ENCODE results near the gene WDR89. TPM values are rescaled to one million over a fixed set of nuclear protein-coding genes. Genes with fewer than 3 reads are reported as not detected.

Gene WDR89
- total RNA-seq, 1 experiment from 2014 or later: 14.4 TPM

- H3K4me1 ChIP-seq: peaks cover 10% of the 10 kb centered on the region; the same call in 1 of the 2 replicates
- no peaks in the 10 kb centered on the region for H3K36me3 ChIP-seq (ENCODE audit: control insufficient read depth, insufficient read depth, low read length)
- H3K36me3 Mint-ChIP-seq (ENCODE audit: insufficient read depth, unreplicated experiment): no peaks in the 10 kb centered on the region
- TF ChIP-seq, protein P1, sequence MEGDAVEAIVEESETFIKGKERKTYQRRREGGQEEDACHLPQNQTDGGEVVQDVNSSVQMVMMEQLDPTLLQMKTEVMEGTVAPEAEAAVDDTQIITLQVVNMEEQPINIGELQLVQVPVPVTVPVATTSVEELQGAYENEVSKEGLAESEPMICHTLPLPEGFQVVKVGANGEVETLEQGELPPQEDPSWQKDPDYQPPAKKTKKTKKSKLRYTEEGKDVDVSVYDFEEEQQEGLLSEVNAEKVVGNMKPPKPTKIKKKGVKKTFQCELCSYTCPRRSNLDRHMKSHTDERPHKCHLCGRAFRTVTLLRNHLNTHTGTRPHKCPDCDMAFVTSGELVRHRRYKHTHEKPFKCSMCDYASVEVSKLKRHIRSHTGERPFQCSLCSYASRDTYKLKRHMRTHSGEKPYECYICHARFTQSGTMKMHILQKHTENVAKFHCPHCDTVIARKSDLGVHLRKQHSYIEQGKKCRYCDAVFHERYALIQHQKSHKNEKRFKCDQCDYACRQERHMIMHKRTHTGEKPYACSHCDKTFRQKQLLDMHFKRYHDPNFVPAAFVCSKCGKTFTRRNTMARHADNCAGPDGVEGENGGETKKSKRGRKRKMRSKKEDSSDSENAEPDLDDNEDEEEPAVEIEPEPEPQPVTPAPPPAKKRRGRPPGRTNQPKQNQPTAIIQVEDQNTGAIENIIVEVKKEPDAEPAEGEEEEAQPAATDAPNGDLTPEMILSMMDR (IDR thresholded peaks at IDR 0.05; ENCODE audit: insufficient read depth in 1 of 2, low read depth in 1 of 2, low read length in 1 of 2, severe bottlenecking in 1 of 2, unreplicated experiment in 1 of 2): no peak
- intact Hi-C loops (cut with micrococcal nuclease; ENCODE audit: unreplicated experiment): no loop called here
- H3K27me3 ChIP-seq (replicated peaks; ENCODE audit: control insufficient read depth, insufficient read depth, low read length): no peaks in the 10 kb centered on the region
- DNase-seq: no peak
- ChIA-PET CTCF (no interaction called here), POLR2A (no interaction called here)
- no peaks in the 10 kb centered on the region for H3K9me3 ChIP-seq
- no peak overlapping the region for H3K4me3 ChIP-seq (ENCODE audit: low read depth, low read length)
- no peaks in the 10 kb centered on the region for H3K4me1 Mint-ChIP-seq (ENCODE audit: low read depth, unreplicated experiment)
- no TSS peak for BruUV-seq (replicated peaks)
- H3K9me3 Mint-ChIP-seq (ENCODE audit: unreplicated experiment): no peaks in the 10 kb centered on the region
- H3K4me3 Mint-ChIP-seq (ENCODE audit: unreplicated experiment): no peak overlapping the region
- H3K27me3 Mint-ChIP-seq (ENCODE audit: insufficient read depth, unreplicated experiment): no peaks in the 10 kb centered on the region
- H3K27ac Mint-ChIP-seq (ENCODE audit: unreplicated experiment): no peak overlapping the region
Observed at GRCh38 chr14:63670692-63671091, 29.0 kb upstream of the WDR89 start.

GRCh38 chr14:63666335-63666734 is 24.7 kb upstream of the WDR89 start:
- no TSS peak for BruUV-seq (replicated peaks)
- intact Hi-C loops (cut with micrococcal nuclease; ENCODE audit: unreplicated experiment): no loop called here
- CTCF ChIA-PET: no interaction called here

DNA sequence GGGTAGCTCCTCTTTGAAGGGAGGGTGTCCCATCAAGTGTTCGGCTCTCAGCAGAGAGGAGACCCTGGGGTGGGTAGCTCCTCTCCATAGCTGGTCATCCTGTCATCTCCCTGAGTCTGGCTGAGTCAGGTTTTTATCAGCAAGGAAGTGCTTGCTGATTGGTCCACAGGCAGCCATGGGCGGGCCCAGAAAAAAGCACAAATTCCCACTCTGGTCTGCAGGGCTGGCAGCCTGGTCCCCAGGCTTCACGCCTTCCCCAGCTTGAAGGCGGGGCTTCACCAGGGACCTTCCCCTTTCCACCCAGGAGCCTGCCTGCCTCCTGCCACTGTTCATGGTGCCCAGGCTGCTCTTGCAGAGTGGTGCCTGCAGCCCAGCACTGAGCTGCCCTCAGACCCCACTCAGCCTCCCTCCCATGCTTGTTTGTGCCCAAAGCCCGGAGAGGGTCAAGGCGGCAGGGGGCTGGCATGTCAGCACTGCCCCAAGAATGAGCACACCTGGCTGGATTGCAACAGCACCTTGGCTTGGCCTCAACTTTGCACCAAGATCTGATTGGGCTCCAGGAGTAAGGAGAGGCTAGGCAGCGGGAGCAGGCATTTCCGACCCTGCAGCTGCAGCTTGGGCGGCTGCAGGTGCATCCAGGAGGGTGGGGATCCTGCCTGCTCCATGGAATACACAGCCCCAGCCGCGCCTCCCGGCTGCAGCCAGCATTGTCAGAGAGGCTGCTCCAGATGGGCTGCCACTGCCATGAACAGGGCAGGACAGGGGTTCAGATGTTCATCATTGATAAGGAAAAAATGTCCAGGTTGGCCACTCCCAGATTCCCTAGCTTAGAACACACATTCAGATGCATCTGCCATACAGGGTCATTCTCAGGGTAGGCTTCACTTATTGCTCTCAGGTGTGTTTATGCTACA is 22.0 kb upstream of the WDR89 start:
- Mint-ChIP-seq H3K4me1 (ENCODE audit: low read depth, unreplicated experiment) (no peaks in the 10 kb centered on the region), H3K27me3 (ENCODE audit: insufficient read depth, unreplicated experiment) (no peaks in the 10 kb centered on the region), H3K36me3 (ENCODE audit: insufficient read depth, unreplicated experiment) (no peaks in the 10 kb centered on the region), H3K9me3 (ENCODE audit: unreplicated experiment) (no peaks in the 10 kb centered on the region), H3K4me3 (ENCODE audit: unreplicated experiment) (no peak overlapping the region), H3K27ac (ENCODE audit: unreplicated experiment) (no peak overlapping the region)
- no peaks in the 10 kb centered on the region for H3K27me3 ChIP-seq (replicated peaks; ENCODE audit: control insufficient read depth, insufficient read depth, low read length)
- ChIA-PET CTCF (no interaction called here), POLR2A (interaction anchor here (1.1 kb wide), 1 partner anchor 22 kb away, joined by 3 read pairs; the partner anchor contains the start of gene WDR89)
- no peak overlapping the region for H3K4me3 ChIP-seq (ENCODE audit: low read depth, low read length)
- peaks cover 13% of the 10 kb centered on the region for H3K4me1 ChIP-seq
- H3K36me3 ChIP-seq (ENCODE audit: control insufficient read depth, insufficient read depth, low read length): peaks cover 2% of the 10 kb centered on the region; the same call in 1 of the 2 replicates
- peaks cover 5% of the 10 kb centered on the region; the same call in 1 of the 2 replicates for H3K9me3 ChIP-seq
- BruUV-seq (replicated peaks): no TSS peak
- intact Hi-C loops (cut with micrococcal nuclease; ENCODE audit: unreplicated experiment): no loop called here
- TF ChIP-seq, protein P1 (IDR thresholded peaks at IDR 0.05; ENCODE audit: insufficient read depth in 1 of 2, low read depth in 1 of 2, low read length in 1 of 2, severe bottlenecking in 1 of 2, unreplicated experiment in 1 of 2): no peak
- DNase-seq: peak; percentile 48 to 71

More at GRCh38 chr14:63666335-63666734, 24.7 kb upstream of the WDR89 start:
- Mint-ChIP-seq H3K36me3 (ENCODE audit: insufficient read depth, unreplicated experiment) (no peaks in the 10 kb centered on the region), H3K9me3 (ENCODE audit: unreplicated experiment) (no peaks in the 10 kb centered on the region), H3K27ac (ENCODE audit: unreplicated experiment) (no peak overlapping the region), H3K27me3 (ENCODE audit: insufficient read depth, unreplicated experiment) (no peaks in the 10 kb centered on the region), H3K4me3 (ENCODE audit: unreplicated experiment) (no peak overlapping the region), H3K4me1 (ENCODE audit: low read depth, unreplicated experiment) (no peaks in the 10 kb centered on the region)
- TF ChIP-seq, protein P1 (IDR thresholded peaks at IDR 0.05; ENCODE audit: insufficient read depth in 1 of 2, low read depth in 1 of 2, low read length in 1 of 2, severe bottlenecking in 1 of 2, unreplicated experiment in 1 of 2): no peak
- H3K4me1 ChIP-seq: peaks cover 13% of the 10 kb centered on the region
- POLR2A ChIA-PET: no interaction called here
- peaks cover 2% of the 10 kb centered on the region; the same call in 1 of the 2 replicates for H3K36me3 ChIP-seq (ENCODE audit: control insufficient read depth, insufficient read depth, low read length)
- no peak for DNase-seq
- H3K4me3 ChIP-seq (ENCODE audit: low read depth, low read length): no peak overlapping the region
- no peaks in the 10 kb centered on the region for H3K27me3 ChIP-seq (replicated peaks; ENCODE audit: control insufficient read depth, insufficient read depth, low read length)
- H3K9me3 ChIP-seq: peaks cover 5% of the 10 kb centered on the region; the same call in 1 of the 2 replicates

All from Caco-2 (cell line).